ENCODE measurements around the gene SLC10A6.
"Not testable (repeated sequence)": the region's sequence is repeated elsewhere in the genome, so short reads cannot be mapped to it uniquely, and the experiment has no call there.

Gene SLC10A6

GRCh38 chr4:86848732-86849619, at the start of gene SLC10A6:
SLC10A6 (minus strand) TSS chr4:86849384; CDS start chr4:86849115, 269 bp downstream.
- DNase-seq, result no peak

GRCh38 chr4:86898562-86898961, 49.4 kb upstream of the SLC10A6 start:
- no peak for DNase-seq

- no peak for DNase-seq
These were observed 47.4 kb upstream of the SLC10A6 start for GRCh38 chr4:86896596-86896995.

GRCh38 chr4:86895692-86896488, 46.7 kb upstream of the SLC10A6 start:
- DNase-seq, result peak; percentile 3

GRCh38 chr4:86894455-86894854, 45.3 kb upstream of the SLC10A6 start:
- DNase-seq, result no peak

- DNase-seq, result no peak
These were observed 44.0 kb upstream of the SLC10A6 start for GRCh38 chr4:86893136-86893535.

- DNase-seq, result no peak
These were observed 43.4 kb upstream of the SLC10A6 start for GRCh38 chr4:86892636-86892960.

- peak; percentile 32 for DNase-seq
These were observed 42.8 kb upstream of the SLC10A6 start, which contains the start of gene C4orf36 for GRCh38 chr4:86891762-86892635. C4orf36 (minus strand) TSS chr4:86892422; CDS start chr4:86891520, 902 bp downstream.

- no peak for DNase-seq
These were observed 41.6 kb upstream of the SLC10A6 start for GRCh38 chr4:86890790-86891189.

GRCh38 chr4:86879641-86880040, 30.5 kb upstream of the SLC10A6 start:
- DNase-seq, result no peak

- DNase-seq, result no peak
These were observed 29.5 kb upstream of the SLC10A6 start for GRCh38 chr4:86878640-86879039.

GRCh38 chr4:86876894-86877685, 27.9 kb upstream of the SLC10A6 start:
- DNase-seq, result no peak

- DNase-seq, result not testable (repeated sequence)
These were observed 26.3 kb upstream of the SLC10A6 start for GRCh38 chr4:86875436-86875835.

GRCh38 chr4:86872135-86872534, 23.0 kb upstream of the SLC10A6 start:
- no peak for DNase-seq

- DNase-seq, result no peak
These were observed 21.4 kb upstream of the SLC10A6 start for GRCh38 chr4:86870442-86871069.

GRCh38 chr4:86857341-86858052, 8.3 kb upstream of the SLC10A6 start:
- no peak for DNase-seq

- no peak for DNase-seq
These were observed 7.7 kb upstream of the SLC10A6 start for GRCh38 chr4:86856896-86857295.

- no peak for DNase-seq
These were observed 6.4 kb upstream of the SLC10A6 start for GRCh38 chr4:86855572-86855971.

- DNase-seq, result no peak
These were observed 4.0 kb upstream of the SLC10A6 start for GRCh38 chr4:86853209-86853608.

- DNase-seq, result no peak
These were observed 1.0 kb downstream of the SLC10A6 start for GRCh38 chr4:86848136-86848535.

GRCh38 chr4:86847571-86847970, 1.6 kb downstream of the SLC10A6 start:
- no peak for DNase-seq

Data from CD4-positive, alpha-beta T cell treated with Interleukin-6 for 4 hours (primary cell).